ENCODE data around the gene RAX2.

DNA sequence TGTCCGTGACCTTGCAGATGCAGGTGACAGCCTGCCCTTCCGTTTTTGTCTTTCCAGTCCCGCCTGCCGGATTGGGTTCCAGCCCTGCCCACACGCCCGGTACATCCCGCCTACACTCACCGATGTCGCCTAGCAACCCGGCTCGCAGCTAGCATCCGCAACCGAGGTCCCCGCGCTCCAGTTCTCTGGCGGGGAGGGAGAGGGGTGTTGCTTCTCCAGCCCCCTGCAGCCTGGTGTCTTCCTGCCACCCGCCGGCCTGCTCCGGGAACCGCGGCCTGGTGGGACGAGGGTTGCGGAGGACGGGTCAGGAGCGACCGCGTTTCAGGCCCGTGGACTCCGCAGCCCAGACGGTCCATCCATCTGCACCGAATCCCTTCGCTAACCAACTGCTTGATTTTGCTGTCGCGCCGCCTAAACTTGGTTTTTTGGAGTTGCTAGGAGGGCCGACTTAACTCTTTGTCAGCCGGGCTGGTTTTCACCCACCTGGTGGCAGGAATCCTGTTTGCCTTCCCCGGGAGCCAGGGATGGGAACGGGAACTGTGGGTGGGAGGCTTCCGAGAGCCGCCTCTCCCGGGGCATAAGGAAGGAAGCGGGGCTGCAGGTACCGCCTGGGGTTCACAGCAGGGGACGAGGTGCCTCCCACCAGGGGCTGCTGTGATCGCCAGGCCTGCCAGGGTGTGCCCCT, 29.5 kb upstream of the RAX2 start:
- TF ChIP-seq CAMTA2 (CRISPR knock-in tag; conservative IDR thresholded peaks at IDR 0.05) (no peak), ZSCAN29 (IDR thresholded peaks at IDR 0.05) (no peak), ZNF232 (CRISPR knock-in tag; IDR thresholded peaks at IDR 0.05) (no peak), DNMT1 (IDR thresholded peaks at IDR 0.05) (no peak), ZZZ3 (IDR thresholded peaks at IDR 0.05) (no peak)
- TF ChIP-seq, protein P1, sequence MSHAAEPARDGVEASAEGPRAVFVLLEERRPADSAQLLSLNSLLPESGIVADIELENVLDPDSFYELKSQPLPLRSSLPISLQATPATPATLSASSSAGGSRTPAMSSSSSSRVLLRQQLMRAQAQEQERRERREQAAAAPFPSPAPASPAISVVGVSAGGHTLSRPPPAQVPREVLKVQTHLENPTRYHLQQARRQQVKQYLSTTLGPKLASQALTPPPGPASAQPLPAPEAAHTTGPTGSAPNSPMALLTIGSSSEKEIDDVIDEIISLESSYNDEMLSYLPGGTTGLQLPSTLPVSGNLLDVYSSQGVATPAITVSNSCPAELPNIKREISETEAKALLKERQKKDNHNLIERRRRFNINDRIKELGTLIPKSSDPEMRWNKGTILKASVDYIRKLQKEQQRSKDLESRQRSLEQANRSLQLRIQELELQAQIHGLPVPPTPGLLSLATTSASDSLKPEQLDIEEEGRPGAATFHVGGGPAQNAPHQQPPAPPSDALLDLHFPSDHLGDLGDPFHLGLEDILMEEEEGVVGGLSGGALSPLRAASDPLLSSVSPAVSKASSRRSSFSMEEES (CRISPR knock-in tag; IDR thresholded peaks at IDR 0.05): no peak
- TF ChIP-seq, protein P2, sequence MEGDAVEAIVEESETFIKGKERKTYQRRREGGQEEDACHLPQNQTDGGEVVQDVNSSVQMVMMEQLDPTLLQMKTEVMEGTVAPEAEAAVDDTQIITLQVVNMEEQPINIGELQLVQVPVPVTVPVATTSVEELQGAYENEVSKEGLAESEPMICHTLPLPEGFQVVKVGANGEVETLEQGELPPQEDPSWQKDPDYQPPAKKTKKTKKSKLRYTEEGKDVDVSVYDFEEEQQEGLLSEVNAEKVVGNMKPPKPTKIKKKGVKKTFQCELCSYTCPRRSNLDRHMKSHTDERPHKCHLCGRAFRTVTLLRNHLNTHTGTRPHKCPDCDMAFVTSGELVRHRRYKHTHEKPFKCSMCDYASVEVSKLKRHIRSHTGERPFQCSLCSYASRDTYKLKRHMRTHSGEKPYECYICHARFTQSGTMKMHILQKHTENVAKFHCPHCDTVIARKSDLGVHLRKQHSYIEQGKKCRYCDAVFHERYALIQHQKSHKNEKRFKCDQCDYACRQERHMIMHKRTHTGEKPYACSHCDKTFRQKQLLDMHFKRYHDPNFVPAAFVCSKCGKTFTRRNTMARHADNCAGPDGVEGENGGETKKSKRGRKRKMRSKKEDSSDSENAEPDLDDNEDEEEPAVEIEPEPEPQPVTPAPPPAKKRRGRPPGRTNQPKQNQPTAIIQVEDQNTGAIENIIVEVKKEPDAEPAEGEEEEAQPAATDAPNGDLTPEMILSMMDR (IDR thresholded peaks at IDR 0.05 in 2 of 3, conservative IDR thresholded peaks at IDR 0.05 in 1 of 3; ENCODE audit: insufficient read depth in 2 of 3, low read depth in 1 of 3, low read length in 3 of 3): no peak
- TF ChIP-seq, protein P3, sequence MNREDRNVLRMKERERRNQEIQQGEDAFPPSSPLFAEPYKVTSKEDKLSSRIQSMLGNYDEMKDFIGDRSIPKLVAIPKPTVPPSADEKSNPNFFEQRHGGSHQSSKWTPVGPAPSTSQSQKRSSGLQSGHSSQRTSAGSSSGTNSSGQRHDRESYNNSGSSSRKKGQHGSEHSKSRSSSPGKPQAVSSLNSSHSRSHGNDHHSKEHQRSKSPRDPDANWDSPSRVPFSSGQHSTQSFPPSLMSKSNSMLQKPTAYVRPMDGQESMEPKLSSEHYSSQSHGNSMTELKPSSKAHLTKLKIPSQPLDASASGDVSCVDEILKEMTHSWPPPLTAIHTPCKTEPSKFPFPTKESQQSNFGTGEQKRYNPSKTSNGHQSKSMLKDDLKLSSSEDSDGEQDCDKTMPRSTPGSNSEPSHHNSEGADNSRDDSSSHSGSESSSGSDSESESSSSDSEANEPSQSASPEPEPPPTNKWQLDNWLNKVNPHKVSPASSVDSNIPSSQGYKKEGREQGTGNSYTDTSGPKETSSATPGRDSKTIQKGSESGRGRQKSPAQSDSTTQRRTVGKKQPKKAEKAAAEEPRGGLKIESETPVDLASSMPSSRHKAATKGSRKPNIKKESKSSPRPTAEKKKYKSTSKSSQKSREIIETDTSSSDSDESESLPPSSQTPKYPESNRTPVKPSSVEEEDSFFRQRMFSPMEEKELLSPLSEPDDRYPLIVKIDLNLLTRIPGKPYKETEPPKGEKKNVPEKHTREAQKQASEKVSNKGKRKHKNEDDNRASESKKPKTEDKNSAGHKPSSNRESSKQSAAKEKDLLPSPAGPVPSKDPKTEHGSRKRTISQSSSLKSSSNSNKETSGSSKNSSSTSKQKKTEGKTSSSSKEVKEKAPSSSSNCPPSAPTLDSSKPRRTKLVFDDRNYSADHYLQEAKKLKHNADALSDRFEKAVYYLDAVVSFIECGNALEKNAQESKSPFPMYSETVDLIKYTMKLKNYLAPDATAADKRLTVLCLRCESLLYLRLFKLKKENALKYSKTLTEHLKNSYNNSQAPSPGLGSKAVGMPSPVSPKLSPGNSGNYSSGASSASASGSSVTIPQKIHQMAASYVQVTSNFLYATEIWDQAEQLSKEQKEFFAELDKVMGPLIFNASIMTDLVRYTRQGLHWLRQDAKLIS (CRISPR knock-in tag; IDR thresholded peaks at IDR 0.05): no peak

Measured in K562 (cell line).